HG02840 (cell line): ENCODE measurements around the gene C1orf146.
"Not testable (repeated sequence)": the region's sequence is repeated elsewhere in the genome, so short reads cannot be mapped to it uniquely, and the experiment has no call there.

ENCODE experiments used
- ATAC-seq: cut with Tn5 transposase; IDR thresholded peaks from one replicate; pipeline ENCODE4 v1.9.1; 2021; ENCODE audit warnings: mild to moderate bottlenecking, moderate library complexity, moderate number of reproducible peaks; ENCODE audit not compliant: unreplicated experiment, low FRiP score

C1orf146 gene, protein sequence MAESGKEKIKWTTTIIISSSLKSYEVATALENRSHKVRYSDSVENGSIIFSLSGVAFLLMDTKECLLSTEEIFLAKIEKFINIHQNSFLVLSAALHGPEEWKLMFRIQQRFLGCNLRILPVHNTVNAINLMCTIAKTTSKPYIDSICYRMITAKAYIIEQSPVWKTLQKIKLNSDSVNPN

DNA sequence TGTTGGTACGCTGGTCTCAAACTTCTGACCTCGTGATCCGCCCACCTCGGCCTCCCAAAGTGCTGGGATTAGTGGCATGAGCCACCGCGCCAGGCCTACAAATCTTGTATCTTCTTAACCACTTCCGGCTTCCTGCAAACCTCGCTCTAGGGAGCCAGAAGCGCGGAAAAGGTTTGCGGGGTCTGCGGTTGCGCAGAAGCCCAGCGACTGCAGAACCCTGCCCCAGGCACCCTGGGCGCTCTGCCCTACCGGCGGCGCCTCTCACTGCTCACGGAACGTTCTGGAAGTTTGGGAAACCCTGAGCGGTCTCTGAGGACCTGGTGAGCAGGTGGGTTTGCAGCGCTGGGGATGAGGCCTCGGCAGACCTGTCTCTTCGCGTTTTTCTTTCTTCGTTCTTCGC lies at the start of gene C1orf146:
C1orf146 (plus strand) TSS at position 195 of the 400 bp plus-strand sequence. CDS start 13,506 bp downstream, outside the sequence.
- ATAC-seq: no peak

DNA sequence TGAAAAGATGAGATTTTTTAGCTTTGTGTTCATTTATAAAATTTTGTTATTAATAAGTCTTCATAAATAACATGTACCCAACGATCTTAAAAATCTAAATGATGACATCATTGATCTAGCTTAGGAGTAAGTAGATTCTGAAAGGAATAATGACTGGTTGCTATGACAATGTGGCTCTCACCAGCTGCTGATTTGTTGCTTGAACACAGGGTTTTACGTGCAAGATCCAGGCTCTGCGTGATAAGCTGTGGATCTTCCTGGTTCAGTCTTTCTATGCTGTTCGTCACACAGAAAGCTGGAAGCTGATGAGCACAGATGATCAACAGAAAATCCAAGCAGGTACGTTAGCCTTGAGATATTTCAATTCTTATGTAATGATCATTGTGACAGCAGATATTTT lies 49.1 kb upstream of the C1orf146 start:
- ATAC-seq: no peak

DNA sequence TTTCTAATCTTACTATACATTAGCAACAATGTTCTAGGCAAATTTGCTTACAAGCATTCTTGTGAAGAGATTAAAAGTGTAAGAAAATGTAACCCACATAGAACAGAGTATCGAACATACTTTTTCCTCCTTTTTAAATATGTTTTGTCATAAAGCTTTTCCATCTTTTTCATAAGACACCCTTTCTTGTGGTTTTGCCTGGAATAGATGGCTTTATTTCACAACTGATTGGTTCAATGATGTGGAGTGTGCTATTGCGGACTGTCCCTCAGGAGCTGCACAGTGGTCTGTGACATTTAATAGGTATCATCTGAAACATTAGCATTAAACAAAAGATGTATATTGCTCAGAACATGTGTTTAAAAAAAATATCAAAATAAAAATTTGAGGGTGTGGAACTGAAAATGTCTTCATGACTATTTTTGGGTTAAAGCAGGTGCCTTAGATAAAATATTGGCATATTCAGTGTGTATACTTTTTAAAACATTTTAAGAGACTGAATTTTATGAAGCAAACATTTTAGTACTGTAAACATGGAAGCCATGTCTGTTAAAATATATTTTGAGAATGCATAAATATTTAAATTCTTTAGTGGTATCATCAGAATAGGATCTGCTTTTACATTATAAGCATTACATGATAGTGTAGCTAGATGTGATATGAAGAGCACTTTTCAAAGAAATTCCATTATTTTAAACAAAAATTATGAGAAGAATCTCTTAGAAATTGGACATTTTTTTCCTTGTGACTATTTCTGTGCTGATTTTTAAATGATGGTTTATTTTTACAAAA lies 48.3 kb upstream of the C1orf146 start:
- no peak for ATAC-seq

DNA sequence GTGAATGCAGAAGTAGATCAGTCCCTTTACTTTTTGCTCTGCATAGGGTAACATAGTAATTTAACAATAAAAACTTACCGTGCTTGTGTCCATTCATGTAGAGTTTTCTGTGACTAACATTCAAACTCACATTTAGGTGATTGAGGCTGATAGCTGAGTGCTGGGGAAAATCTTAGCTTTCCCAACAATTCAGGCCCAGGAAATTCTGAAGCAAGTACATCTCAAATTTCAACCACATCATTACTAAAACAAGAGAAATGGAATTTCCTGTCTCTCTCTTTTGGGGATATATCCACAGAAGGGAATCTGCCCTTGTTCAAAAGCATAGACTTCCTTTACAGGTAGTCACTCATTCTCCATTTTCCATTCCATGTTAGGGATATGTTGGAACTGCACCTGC lies 33.1 kb upstream of the C1orf146 start:
- ATAC-seq: no peak

DNA sequence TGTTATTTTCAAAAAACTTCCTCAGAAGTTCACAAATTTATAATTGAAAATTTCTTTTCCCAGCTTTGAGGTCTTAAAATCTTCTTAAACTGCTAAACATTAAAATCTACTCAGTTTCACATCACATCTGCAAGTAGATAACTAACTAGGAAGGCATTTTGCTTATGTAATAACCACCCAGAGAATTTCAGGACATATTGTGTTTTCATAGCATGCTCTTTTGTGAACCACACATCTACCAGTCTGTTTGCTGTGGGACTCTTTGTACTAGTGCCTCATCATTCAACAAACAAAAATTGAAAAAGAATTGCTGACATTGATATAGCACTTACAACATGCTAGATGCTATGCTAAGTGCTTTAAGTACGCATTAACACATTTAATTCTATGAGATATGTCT lies 31.6 kb upstream of the C1orf146 start:
- no peak for ATAC-seq

DNA sequence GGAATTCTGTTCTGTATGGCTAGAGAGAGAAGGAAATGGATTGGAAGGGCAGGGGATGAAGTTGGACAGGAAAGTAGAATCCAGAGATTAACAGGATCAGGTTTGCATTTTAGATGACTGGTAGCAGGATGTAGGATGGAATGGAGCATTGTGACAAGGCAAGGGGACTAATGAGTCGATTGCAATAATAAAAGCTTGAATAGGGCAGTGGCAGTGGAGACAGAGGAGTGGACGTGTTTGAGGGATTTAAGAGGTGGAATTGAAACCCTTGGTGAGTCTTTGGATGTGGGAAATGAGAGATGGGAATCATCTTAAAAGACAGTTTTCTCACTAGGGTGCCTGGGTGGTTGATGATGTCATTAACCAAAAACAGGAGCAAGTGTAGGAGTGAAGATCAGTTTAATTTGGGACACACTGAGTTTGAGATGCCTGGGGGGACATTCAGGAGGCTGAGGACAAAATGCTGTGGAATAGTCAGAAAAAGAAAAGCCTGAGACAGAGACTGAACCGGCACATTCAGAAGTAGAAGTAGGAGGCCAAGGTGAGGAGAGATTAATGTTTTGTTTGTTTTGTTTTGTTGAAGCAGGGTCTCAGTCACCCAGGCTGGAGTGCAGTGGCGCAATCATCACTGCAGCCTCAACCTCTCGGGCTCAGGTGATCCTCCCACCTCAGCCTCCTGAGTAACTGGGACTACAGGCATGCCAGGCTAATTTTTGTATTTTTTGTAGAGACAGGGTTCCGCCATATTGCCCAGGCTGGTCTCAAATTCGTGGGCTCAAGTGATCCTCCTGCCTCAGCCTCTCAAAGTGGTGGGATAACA lies 29.1 kb upstream of the C1orf146 start:
- no peak for ATAC-seq

DNA sequence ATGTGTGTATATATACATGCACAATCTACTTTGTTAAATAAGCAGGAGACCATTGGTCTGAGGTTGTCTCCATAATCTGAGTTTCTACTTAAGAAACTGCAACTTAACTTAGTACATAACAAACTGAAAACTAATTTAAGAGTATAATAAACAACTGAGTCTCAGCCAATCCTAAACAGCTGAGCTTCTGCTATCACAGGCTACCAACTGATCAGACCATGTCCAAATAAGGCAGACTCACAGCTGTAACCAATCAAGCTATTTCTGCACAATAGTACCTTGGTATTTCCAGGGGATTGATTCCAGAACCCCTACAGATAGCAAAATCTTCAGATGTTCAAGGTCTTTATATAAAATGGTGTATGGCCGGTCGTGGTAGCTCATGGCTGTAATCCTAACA lies 26.0 kb upstream of the C1orf146 start:
- no peak for ATAC-seq

DNA sequence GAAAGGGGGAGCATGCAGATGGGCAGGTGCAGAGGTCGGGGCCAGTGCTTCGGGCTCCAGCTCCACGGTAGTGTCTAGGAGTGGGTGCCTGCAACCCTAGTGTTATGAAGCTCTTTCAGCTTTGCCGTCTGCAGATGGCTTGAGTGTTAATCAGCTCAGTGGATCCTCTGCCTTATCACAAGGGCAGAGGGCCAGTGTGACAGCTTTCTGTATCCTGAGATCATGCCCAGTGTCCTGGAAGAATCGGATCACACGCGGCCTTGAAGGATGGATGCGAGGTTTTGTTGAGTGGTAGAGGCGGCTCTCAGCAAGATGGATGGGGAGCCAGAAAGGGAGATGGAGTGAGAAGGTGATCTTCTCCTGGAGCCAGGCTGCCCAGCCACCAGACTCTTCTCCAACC lies 25.5 kb upstream of the C1orf146 start:
- ATAC-seq: no peak

DNA sequence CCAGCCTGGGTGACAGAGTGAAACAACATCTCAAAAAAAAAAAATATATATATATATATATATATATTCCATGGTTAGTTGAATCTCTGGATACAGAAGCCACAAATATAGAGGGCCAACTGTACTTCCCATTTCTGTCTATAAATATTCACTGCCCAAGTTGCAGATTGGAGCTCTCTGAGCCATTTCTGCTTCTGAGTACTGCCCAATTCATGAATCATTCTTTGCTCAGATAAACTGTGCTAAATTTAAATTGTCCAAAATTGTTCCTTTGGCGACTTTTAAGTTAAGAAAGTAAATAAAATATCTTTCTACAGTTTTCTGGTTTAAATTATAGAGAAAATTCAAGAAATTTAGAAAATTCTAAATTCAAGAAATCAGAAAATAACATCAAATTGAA lies 23.2 kb upstream of the C1orf146 start:
- no peak for ATAC-seq

DNA sequence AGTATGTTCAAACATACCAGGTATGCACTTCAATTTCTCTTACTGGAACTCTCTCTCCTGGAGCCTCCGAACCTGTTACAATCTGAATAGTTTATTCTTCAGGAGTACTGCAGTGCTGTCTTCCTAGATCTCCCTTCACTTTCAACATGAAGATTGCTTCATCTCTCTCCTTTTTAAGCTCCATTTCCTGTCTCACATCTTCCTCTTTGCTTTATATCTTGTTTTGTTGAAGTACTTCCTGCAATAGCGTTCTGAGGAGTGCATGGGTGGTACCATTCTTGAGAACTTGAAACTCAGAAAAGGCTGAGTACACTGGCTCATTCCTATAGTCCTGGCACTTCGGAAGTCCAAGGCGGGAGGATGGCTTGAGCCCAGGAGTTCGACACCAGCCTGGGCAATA lies 15.7 kb upstream of the C1orf146 start:
- ATAC-seq: no peak

DNA sequence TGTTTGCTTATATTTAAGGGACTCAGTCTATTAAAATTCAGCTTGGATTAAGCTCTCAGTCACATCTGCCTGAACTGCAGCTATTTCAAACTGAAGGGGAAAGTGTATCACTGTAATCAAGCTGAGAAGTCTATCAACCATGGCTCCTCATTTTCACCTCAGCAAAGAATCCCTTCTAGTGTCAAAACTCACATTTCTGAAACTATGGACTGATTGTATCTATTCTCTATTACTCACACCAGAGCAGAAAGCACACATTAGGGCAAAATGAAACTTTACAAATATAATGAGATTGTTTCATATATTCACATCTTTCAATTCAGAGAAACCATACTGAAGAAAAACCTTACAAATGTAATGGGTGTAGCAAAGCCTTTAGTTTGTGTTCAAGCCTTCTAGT lies 14.6 kb upstream of the C1orf146 start:
- ATAC-seq: no peak

DNA sequence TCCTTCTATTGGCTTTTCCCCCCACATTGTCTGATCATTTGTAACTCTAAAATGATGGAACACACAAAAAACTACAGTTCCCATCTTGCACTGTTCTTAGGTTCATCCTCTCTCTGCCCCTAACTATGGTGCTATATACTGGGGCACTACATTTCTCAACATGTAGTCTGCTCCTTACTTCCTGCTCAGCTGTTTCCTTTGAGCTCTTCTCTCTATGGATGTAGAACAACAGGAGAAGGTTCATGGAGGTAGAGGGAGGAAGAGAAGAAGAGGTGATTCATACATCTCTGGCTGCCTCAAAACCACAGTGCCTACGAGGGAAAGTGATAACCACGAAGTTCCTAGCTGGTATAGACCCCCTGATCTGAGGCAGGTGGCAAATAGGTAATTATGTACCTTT lies 7.0 kb upstream of the C1orf146 start:
- no peak for ATAC-seq

DNA sequence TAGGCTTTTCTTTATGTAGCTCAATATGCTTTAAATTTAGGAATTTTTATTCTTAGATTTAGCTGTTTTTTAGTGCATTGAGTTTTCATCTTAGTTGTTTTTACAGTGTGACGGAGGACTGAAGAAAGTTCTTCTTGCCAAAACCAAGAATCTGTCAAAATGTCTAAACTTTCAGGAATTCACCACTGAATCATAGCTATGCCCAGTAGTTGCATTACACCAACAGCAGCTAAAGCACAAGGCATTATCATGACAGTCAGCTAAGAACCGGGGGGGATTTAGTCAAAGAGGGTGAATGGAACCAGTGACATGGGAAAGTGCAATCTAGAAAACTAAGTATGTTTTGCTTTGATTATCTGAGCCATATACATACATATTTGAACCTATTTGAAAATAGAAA lies 6.5 kb upstream of the C1orf146 start:
- ATAC-seq: no peak

DNA sequence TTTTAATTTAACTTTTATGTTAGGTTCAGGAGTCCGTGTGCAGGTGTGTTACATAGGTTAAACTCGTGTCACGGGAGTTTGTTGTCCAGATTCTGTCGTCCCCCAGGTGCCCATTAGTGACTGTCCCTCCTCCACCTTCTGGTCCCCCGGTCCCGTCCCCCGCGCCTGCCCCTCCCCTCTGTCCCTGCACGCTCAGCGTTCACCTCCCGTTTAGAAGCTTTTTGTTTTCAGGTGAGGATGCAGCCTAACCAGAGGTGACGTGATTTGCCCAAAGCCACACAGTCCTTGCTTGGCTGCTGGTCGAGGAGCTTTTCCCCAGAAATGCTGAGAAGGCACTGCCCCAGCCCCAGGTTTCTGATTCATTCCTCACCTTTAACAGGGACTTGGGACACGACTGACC lies 844 bp downstream of the C1orf146 start:
- no peak for ATAC-seq

DNA sequence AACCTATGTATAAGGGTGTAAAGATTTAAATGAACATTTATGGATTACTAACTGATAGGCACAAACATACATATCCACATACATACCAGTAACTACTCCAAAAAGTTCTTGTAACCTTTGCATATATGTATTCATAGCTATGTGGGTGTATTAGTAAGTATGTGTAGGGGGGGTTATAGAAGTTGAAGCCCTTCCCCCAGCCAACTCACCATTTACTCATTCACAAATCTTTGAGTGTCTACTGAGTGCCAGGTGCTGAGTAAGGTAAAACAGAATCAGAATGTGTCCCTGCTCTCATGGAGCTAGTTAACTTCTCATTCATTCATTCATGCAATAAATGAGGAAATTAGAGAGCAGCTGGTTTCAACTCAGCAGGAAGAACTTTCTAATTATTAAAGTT lies 1.3 kb downstream of the C1orf146 start:
- no peak for ATAC-seq

DNA sequence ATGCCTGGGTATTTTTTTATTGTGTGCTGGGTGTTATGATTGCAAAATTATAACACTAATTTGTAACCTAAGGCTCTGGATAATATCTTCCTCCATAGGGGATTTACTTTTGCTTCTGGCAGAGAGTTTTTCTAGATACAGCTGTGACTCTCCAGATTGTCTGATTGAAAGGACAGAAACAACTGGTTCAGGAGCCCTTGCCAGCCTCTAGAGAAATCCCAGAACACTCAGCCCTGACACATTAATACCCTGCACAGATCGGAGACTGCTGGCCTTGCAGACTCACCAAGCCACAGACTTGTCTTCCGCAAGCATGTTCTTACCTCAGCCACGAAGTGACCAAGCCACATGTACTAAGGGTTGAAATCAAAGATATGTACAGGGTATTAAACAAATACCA lies 10.7 kb downstream of the C1orf146 start:
- no peak for ATAC-seq

DNA sequence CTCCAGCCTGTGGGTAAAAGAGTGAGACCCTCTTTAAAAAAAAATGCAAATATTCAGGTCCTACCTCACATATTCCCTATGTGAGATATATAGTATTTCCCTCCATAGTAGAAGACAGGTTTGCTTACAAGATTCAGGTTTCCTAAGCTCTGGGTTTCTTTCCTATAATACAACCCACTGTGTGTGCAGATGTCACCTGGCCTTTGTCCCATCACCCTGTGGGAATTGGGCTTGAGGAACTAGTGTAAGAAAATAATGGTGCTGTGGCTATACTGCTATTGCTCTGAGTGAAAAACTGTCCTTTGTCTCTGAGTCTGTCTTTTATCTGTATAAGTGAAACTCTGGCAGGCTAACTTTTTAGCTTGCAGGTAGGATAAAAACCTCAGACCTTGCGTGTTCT lies 13.0 kb downstream of the C1orf146 start:
- no peak for ATAC-seq

DNA sequence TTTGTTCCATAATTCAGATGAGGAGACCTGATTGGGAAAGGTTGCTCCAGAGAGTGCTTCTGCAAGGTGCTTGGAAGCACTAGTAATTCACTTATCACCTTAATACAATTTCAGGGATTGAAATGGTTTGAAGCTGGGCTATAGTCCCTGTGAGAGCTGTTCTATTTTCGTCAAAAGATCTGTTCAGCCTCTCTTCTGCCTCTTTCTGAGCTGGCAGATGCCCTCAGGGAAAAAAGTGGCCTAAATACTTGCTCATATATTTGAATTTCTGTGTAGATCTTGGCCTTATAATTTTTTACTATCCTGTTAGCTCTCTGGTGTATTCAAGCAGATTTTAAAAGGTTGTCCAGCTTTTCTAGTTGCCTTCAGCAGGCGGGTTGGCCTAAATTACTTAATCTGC lies 22.3 kb downstream of the C1orf146 start:
- ATAC-seq: no peak

DNA sequence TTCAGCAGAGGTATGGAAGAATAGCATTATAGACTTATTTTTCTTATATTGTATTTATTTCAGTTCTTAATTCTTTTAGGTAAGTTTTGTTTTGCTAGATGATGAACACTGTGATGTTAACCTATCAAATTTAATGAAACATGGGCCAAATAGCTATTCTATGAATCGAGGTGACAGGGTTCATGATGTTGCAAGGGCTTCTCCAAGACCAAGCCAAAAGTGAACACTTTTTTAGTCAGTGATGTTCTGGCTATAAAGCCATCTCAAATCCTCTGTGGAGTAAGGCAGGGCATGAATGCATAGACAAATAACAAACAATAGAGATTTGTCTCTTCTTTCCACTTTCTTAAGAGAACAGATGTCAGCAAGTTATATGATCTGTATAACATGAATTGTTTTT lies 26.7 kb downstream of the C1orf146 start:
- no peak for ATAC-seq

DNA sequence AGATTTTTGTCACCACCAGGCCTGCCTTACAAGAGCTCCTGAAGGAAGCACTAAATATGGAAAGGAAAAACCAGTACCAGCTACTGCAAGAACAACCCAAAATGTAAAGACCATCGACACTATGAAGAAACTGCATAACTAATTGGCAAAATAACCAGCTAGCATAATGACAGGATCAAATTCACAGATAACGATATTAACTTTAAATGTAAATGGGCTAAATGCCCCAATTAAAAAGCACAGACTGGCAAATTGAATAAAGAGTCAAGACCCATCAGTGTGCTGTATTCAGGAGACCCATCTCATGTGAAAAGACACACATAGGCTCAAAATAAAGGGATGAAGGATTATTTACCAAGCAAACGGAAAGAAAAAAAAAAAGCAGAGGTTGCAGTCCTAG lies 37.0 kb downstream of the C1orf146 start:
- not testable (repeated sequence) for ATAC-seq

DNA sequence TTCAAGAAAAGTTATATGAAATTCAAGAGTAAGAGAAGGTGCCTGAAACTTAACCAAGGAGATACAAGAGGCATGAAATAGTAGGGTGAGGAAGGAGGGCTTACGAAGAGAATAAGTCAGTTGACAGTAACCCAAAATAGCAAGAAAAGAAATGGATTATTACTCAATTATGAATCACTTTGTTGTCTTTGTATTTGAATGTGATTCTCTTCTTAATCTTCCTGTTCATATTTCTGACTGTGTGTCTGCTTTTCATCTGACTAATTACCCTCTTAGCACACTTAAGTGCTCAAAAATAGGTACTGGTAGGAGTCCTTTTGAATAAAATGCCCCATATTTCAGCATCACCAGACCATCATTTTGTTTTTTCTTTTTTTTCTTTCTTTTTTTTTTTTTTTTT lies 41.6 kb downstream of the C1orf146 start:
- no peak for ATAC-seq
